HAP-1 (cell line): ENCODE measurements around the gene MYOD1.
A peak's percentile ranks its signal among the peaks of the same experiment; 100 is the strongest.

Source experiments
- DNase-seq, 2 experiments: peaks; one replicate each; pipeline ENCODE4 v3.0.0-alpha.2; 2016 to 2020; ENCODE audit warnings: low spot score in 2 of 2
- H3K27me3 ChIP-seq: fragments of 250-450 bp; sonication (Bioruptor Pico); 2 replicates; pipeline ENCODE4 v1.5.1; 2020; ENCODE audit warnings: low read depth, mild to moderate bottlenecking, moderate library complexity
- H3K36me3 ChIP-seq: fragments of 250-450 bp; sonication (Bioruptor Pico); replicated peaks from 2 replicates; pipeline ENCODE4 v1.5.1; 2020; ENCODE audit warnings: mild to moderate bottlenecking
- H3K4me1 ChIP-seq: fragments of 250-450 bp; sonication (Bioruptor Pico); 2 replicates; pipeline ENCODE4 v1.5.1; 2020; ENCODE audit warnings: mild to moderate bottlenecking
- H3K4me3 ChIP-seq: fragments of 250-450 bp; sonication (Bioruptor Pico); 2 replicates; pipeline ENCODE4 v1.5.1; 2020; ENCODE audit warnings: mild to moderate bottlenecking, moderate library complexity
- H3K9me3 ChIP-seq: fragments of 250-450 bp; sonication (Bioruptor Pico); 2 replicates; pipeline ENCODE4 v1.5.1; 2020; ENCODE audit warnings: mild to moderate bottlenecking, moderate library complexity
- in situ Hi-C: fragments of 300-500 bp; cut with MboI; formaldehyde crosslinking; loops from 3 replicates; pipeline ENCODE4 v1.14.3; 2020; ENCODE audit warnings: low sequenced_read_pairs, inconsistent platforms, mixed read lengths

Gene MYOD1

GRCh38 chr11:17769218-17769617 is 49.8 kb downstream of the MYOD1 start:
- in situ Hi-C loops, result loop anchor here (10.0 kb wide), 2 partner anchors 64 to 206 kb away; no protein-coding TSS in a partner anchor
- DNase-seq, result no peak
- Histone ChIP-seq H3K9me3 (no peaks in the 10 kb centered on the region), H3K4me3 (no peak overlapping the region), H3K27me3 (no peaks in the 10 kb centered on the region), H3K36me3 (no peaks in the 10 kb centered on the region), H3K4me1 (no peaks in the 10 kb centered on the region)

GRCh38 chr11:17770048-17770652 is 50.8 kb downstream of the MYOD1 start:
- peak in 1 of 2 experiments; percentile 66 for DNase-seq
- in situ Hi-C loops, result no loop called here
- no peaks in the 10 kb centered on the region for H3K4me1 ChIP-seq
- no peaks in the 10 kb centered on the region for H3K9me3 ChIP-seq
- H3K36me3 ChIP-seq, result no peaks in the 10 kb centered on the region
- no peaks in the 10 kb centered on the region for H3K27me3 ChIP-seq
- no peak overlapping the region for H3K4me3 ChIP-seq

- DNase-seq, result no peak
- Histone ChIP-seq H3K36me3 (no peaks in the 10 kb centered on the region), H3K9me3 (no peaks in the 10 kb centered on the region), H3K27me3 (no peaks in the 10 kb centered on the region), H3K4me3 (no peak overlapping the region), H3K4me1 (no peaks in the 10 kb centered on the region)
- in situ Hi-C loops, result no loop called here
Observed at GRCh38 chr11:17770917-17771316, 51.5 kb downstream of the MYOD1 start.

GRCh38 chr11:17771415-17771814 is 52.0 kb downstream of the MYOD1 start:
- in situ Hi-C loops, result no loop called here
- Histone ChIP-seq H3K27me3 (no peaks in the 10 kb centered on the region), H3K36me3 (no peaks in the 10 kb centered on the region), H3K4me3 (no peak overlapping the region), H3K4me1 (no peaks in the 10 kb centered on the region), H3K9me3 (no peaks in the 10 kb centered on the region)
- no peak for DNase-seq
